Neural progenitor cell (in vitro differentiated cells): ENCODE data around the gene MIR17HG.

Experiments used
- CTCF ChIP-seq: fragments of 200-600 bp; sonication (generic); IDR thresholded peaks from 2 replicates; pipeline ENCODE4 v1.5.1; 2017; ENCODE audit warnings: antibody characterized with exemption, mild to moderate bottlenecking
- EZH2phosphoT487 ChIP-seq: fragments of 200-600 bp; sonication (generic); IDR thresholded peaks from 2 replicates; pipeline ENCODE4 v1.6.1; 2017; ENCODE audit warnings: antibody characterized with exemption

- TF ChIP-seq EZH2phosphoT487 (no peak), CTCF (no peak)
These were observed 44.5 kb upstream of the MIR17HG start for GRCh38 chr13:91303031-91303430.
